GM21529 (cell line): ENCODE measurements around the gene ATG3.
"Not testable (repeated sequence)": the region's sequence is repeated elsewhere in the genome, so short reads cannot be mapped to it uniquely, and the experiment has no call there.

Experiments used
- ATAC-seq: cut with Tn5 transposase; IDR thresholded peaks from one replicate; pipeline ENCODE4 v1.9.1; 2021; ENCODE audit not compliant: unreplicated experiment

Gene ATG3

DNA sequence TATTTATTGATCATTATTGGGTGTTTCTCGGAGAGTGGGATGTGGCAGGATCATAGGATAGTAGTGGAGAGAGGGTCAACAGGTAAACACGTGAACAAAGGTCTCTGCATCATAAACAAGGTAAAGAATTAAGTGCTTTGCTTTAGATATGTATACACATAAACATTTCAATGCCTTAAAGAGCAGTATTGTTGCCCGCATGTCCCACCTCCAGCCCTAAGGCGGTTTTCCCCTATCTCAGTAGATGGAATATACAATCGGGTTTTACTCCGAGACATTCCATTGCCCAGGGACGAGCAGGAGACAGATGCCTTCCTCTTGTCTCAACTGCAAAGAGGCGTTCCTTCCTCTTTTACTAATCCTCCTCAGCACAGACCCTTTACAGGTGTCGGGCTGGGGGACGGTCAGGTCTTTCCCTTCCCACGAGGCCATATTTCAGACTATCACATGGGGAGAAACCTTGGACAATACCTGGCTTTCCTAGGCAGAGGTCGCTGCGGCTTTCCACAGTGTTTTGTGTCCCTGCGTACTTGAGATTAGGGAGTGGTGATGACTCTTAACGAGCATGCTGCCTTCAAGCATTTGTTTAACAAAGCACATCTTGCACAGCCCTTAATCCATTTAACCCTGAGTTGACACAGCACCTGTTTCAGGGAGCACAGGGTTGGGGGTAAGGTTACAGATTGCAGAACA, 2.6 kb upstream of the ATG3 start:
- ATAC-seq = not testable (repeated sequence)

DNA sequence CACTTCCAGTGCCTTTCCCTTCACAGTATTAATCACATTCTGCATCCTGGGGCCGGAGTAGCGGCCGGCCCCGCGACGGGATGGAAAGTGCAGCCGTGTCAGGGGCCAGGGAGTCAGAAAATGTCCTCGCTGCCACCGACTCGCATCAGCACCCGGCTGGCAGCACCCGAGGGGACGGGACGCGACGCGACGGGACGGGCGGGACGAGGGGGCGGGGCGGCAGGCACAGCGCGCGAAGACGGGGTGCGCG, 353 bp downstream of the ATG3 start:
- peak; percentile 45 for ATAC-seq

DNA sequence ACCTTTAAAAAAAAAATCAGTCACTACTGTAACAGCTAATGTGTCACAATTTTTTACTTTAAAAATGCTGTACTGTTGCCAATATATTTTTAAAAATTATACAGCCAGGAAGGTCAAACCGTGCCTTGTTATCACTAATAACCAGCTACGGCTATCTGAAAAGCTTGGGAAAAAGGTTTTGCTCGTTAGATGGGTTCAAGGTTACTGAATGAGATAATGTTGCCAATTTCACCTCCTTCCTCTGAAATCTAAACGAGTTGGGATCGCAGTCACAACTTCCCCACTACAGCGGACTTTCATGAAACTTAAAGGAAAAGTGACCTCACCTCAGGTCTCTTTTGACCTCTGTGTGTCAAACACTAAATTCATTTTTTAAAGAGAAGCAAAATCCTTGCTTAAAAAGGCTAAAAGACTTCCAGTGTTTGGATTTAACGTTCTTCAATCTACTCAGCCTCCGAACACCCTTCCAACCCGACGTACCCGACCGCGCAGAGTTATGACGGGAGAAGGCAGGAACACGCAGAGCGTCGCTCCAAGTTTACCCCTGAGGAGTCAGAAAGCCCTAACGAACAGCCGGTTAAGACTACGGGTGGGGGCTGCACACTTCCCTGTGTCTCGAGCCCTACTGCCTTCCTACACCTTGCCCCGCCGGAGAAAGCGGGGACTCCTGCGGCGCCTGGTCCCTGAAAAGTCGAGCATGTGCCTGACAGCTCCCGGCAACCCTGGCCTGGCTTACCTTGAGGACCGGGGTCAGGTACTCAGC, 860 bp downstream of the ATG3 start:
- peak; percentile 25 for ATAC-seq

DNA sequence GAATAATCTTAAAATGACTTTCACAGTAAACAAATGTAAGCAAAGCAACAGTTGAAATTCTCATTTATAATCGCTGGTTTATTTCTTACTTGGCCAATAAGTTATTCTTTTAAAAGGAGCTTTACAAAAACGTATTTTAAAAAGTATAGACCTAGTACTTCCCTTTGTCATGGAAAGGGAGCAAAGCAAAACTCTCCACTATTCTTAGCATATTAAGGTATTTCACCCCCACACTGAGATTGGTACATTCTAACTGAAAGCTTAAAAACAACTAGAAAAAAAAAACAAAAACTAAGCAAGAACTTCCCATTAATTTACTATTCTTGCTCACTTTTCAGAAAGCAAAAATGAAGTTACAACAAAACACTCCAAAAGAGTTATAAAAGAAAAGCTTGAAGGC, 1.5 kb downstream of the ATG3 start:
- no peak for ATAC-seq

DNA sequence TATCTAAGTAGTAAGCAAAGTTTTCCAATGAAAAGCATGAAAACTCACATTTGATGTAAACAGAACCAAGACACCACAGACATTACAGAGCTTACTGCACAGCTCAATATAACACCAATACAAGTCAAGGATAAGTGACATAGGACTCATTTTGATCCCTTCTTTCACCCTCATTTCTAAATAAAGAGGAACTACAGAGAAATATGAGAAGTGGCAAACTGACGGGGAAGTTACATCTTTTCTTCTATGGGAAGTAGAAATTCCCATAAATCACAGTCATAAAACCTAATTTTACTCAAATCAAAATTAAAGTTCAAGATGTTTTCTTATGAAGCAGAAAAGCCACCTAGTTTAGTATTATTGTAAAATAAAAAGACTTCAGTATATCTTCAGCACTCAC, 3.8 kb downstream of the ATG3 start:
- no peak for ATAC-seq

DNA sequence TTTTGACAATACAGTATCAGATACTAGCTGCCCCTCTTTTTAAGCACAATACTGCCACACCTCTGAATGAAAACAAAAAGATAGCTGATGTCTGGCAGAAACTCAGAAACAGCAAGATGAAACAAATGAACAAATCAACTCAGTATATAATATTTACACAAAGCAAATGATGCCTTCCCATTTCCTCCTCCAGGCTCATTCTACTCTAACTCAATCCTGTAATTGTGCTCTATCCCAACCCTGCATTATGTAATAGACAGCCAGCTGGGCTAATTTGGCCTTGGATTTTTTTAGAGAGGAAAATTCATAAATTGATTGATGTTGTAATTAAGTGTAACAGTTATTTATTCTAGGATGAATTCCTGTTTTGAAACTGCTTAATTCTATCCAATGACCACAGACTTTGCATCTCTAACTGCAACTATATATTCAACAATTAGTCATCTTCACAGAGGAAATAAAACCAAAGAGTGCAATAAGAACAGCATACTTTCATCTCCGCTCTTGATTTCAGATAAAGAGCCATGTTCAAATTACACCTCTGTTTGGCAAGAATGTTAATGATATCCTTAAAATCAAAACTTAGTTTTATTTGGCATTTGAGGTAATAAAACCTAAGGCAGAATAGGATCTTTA, 6.1 kb downstream of the ATG3 start:
- no peak for ATAC-seq

DNA sequence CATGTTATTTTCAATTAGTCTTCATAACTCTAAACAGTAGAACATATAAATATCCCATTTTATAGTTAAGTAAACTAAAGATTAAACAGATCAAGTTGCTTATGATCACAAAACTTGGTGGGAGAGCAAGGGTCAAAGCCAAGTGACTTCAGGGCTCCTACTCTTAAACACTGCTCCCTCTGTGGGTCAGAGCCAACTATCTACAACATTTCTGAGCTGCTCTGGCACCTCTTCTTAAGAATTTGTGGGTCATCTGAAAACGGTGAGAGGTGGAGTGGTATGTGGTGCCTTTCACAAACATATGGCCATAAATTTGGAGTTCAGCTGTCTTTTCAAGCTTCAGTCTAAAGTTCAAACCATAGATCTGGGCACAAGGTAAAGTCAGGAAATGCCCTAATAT, 10.9 kb downstream of the ATG3 start:
- no peak for ATAC-seq

DNA sequence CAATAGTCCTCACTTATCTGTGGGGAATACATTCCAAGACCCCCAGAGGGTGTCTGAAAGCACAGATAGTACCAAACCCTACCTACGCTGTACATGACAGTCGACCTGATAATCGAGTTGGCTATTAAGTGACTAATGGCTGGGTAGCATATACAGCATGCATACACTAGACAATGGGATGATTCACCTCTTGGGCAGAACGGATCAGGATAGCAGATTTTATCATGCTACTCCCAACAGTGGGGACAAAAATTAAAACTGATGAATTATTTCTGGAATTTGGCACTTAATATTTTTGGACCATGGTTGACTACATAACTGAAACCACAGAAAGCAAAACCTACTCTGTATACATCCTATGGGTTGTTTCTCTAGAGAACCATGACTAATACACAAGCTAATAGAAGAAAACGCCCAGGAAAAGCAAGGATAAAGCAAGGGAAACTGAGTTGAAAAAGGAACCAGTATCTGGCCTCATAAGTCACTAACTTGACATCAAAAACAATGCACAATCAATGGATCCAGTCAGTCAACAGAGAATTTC, 15.5 kb downstream of the ATG3 start:
- ATAC-seq = no peak

DNA sequence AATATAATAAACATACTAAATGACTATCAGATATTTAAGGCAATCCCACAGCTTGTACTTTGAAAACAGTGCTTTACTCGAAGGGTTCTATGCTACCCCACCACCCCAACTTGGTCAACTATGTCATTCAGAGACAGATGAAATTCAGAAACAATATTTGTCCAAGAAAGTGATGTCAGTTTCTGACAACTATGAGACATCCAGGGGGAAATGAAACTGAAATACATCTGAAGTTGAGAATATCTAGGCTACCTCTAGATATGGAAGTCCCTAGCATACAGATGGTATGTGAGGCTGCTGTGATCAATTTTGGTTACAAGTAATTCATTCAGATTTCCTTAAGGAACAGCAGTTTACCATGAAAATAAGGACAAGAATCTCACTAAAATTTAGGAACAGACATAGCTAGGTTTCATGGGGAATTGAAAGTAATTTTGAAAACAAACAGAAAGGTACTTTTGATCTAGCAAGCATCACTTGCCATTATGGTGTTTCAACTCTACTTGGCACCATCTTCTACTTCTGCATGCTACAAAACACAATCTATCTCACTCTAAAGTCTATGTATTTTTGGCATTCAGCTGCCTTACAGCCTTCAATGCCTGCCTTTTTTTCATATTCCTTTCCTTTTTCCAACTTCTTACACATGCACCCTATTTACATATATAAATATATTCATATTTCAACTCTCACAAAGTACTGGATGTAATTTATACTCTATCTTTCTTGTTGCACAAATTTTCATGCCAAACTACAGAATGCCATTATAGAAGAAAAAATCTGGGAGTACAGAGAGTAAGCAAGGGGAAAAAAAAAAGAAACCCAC, 21.7 kb downstream of the ATG3 start:
- peak; percentile 91 for ATAC-seq

DNA sequence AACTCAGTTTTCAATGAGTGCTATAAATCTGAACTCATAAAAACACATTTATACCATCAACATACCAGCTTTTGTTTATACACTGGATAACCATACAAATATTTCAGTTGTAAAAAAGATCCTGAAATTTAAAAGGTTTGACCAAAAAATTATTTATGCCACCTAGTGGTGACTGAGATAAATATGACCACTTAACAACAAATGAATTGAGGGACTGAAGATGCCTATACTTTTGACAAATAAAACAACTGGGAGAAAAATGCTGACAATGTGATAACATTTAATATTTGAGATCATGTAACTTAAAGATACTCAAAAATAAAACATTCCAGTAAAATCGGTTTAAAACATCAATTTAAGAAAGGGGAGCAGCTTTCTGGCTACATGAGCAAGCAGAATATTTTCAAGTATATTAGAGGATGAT, 30.4 kb downstream of the ATG3 start:
- no peak for ATAC-seq

DNA sequence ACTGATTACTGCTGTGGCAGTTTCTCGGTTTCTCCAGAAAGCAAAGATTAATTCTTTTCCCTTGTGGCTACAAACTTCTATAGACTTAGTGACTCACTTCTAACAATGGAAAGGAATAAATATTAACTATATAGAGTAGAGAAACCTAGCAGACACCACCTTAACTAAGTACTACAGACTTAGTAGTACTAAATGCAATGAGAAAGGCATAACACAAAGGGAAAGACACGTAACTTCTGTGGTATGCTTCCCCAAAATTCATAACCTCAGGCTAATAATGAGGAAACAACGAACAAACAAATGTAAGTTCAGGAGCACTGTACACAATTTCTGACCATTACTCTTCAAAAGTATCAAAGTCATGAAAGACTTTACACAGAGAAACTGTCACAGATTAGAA, 31.2 kb downstream of the ATG3 start:
- ATAC-seq = no peak

DNA sequence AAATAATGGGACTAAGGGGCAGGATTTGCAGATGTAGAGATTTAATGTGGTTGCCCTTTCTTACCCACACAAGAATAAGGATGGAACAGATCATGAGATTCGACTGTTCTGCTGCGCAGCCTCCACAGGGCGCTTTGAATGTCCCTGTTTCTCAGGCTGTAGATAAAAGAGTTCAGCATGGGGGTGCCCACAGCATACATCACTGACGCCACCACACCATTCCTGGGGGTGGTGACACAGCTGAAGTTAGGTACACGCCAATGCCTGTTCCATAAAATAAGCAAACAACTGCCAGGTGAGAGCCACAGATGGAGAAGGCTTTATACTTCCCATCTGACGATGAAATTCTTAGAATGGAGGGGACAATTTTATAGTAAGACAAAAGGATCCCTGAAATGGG, 37.6 kb downstream of the ATG3 start:
- not testable (repeated sequence) for ATAC-seq

DNA sequence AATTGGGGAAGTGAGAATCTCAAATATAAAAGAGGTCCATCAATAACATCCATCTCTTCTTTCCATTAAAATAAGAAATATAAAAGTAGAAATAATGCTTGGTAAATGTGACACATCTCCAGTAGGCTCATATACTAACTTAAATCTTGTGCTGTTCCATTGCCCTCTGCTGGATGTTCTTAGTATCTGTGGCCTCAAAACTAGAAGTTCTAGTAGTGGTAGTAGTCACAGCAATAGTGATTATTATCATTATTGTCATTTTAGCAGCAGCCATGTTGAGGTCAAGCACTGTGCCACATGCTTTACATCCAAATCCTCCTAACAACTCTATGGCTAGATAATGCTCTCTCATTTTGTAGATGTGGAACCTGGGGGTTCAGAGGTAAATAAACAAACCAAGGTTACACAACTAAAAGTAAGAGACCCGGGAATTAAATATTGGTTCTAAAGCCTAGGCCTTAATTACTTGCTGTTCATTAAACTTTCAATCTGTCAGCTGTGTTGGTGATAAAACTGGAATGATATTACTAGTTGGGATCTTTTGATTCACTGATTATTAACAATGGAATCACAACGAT, 42.2 kb downstream of the ATG3 start:
- peak; percentile 49 for ATAC-seq

DNA sequence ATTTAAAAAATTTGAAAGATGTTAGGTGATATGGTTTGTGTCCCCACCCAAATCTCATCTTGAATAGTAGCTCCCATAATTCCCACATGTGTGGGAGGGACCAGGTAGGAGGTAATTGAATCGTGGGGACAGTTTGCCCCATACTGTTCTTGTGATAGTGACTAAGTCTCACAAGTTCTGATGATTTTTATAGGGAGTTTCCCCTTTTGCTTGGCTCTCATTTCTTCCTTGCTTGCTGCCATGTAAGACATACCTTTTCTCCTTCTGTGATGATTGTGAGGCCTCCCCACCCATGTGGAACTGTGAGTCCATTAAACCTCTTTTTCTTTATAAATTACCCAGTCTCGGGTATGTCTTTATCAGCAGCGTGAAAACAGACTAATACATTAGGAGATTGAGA, 42.8 kb downstream of the ATG3 start:
- not testable (repeated sequence) for ATAC-seq

DNA sequence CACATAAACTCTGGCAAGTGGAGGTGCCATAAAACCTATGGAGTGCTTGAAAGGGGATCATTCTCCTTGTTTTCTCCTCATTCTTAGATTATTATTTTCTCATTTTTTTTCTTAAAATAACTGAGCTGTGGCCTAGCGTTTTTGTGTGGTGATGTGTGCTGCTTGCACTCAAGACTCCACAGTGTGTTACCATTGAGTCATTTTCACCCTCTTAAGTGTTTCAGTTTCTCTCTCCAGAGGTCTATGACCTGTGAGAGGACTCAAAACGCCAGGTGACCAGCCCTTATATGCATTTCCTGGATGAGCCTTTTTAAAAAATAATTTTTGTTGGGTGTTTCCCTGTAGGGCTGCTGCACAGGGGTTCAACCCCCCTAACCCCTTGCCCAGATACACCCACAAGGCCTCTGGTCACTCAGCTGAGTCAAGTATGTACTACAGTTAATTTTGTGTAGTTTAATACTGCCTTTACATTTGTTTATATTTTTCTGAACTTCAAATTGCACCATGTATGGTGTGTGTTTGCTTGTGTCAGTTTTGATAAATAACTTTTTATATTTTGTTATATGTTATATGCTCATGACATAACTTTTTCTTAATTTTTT, 47.1 kb downstream of the ATG3 start:
- ATAC-seq = peak; percentile 100

DNA sequence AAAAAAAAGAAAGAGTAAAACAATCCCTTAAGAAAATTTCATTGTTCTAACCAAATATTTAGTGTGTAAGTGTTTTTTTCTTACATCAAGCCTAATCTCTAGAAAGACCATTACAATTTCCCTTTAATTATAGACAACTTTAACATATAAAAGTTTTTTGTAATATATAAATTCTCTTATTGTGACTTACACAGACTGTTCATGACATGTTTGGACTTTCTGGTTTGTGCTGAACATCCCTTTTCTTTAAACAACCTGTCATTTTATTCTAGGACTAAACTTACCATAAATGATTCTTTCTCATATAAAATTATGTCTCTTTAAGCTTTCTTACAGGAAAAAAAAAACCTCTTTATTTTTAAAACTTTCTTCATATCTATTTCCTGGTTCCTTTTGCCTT, 49.4 kb downstream of the ATG3 start:
- ATAC-seq = no peak

DNA sequence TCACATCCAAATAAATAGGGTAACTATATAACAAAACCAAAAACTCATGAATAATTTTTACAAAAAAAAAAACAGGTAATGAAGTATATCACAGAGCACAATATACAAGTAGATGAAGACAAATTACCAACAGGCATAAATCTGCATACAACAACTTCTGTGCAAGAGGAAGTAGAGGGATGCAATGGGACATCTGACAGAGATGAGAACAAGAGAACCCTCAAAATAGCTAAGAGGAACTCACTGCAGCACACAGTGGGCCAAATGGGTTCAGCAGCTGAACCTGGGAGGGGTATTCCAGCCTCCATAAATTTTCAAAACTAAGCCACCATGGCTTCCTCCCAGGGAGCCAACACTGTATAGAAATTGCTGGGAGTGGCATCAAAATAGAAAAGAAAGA, 52.9 kb downstream of the ATG3 start:
- no peak for ATAC-seq

DNA sequence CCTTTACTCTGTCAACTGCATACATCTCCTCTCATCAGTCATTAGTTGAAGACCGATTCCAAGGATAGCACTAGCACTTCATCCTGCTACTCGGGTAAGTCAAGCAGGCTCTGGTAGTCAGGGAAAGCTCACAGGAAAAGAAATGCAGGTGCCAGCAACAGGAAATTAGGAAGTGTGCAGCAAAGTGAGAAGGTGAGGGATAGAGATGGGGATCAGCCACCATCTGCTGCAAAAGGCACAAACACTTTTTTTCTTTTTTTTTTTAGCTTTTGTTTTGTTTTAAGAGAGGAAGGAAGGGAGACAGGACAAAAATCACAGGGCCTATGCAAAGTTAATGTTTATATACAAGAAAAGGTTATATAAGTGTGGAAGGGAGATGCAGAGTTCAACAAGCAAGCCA, 53.5 kb downstream of the ATG3 start:
- no peak for ATAC-seq

DNA sequence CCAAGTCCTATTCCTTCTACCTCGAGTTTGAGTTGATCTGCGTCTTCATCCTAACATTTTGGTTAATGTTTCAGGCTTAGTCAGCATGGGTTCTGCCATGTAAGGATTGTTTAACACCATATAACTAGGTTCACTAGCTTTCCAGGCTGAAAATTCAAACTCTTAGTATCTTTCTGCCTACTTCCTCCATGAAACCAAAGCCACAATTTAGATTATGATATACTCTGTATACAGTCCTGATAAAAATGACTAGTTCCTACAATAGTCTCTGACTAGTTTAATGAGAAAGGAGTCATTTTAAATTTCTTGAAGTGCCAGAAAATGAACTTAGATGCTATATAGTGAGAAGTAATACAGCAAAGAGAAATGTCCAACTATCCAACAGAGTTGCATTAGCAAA, 55.9 kb downstream of the ATG3 start:
- peak; percentile 50 for ATAC-seq

DNA sequence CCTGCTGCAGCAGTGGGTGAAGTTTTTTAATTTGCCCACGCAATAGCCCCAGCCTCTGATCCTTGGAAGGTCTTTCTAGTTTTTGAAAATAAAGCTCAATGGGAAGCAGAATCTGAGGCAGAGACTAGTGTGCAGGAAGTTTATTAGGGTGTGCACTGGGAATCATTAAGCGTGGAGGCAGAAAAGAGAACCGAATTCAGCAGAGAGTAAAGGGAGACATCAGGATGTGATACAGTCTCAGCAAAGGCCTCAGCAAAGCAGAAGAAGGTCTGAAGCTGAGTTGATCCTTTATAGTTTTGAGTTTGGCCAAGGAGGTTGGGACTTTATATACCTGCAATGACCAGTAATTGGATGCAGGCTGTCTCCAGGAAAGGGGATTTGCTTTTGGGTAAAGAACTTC, 57.6 kb downstream of the ATG3 start:
- ATAC-seq = no peak
